Hepatocyte (in vitro differentiated cells): ENCODE results near the gene RPTOR. TPM values are rescaled to one million over a fixed set of nuclear protein-coding genes. Genes with fewer than 3 reads are reported as not detected.

Experiments used
- DNase-seq: peaks from one replicate; pipeline ENCODE4 v3.0.0-alpha.2; 2016; ENCODE audit warnings: low spot score
- H2AFZ ChIP-seq: fragments of 200-600 bp; sonication (generic); 2 replicates; pipeline ENCODE4 v1.6.0; 2016; ENCODE audit warnings: antibody characterized with exemption, mild to moderate bottlenecking
- H3K27ac ChIP-seq: fragments of 200-600 bp; sonication (generic); 2 replicates; pipeline ENCODE4 v1.5.1; 2016; ENCODE audit warnings: mild to moderate bottlenecking
- H3K27me3 ChIP-seq: fragments of 200-600 bp; sonication (generic); 2 replicates; pipeline ENCODE4 v1.6.1; 2016
- H3K36me3 ChIP-seq: fragments of 200-600 bp; sonication (generic); replicated peaks from 2 replicates; pipeline ENCODE4 v1.5.1; 2016; ENCODE audit warnings: low read depth; ENCODE audit not compliant: insufficient read depth
- H3K4me1 ChIP-seq: fragments of 200-600 bp; sonication (generic); 2 replicates; pipeline ENCODE4 v1.5.1; 2016; ENCODE audit warnings: mild to moderate bottlenecking, moderate library complexity; ENCODE audit not compliant: insufficient read depth
- H3K4me2 ChIP-seq: fragments of 200-600 bp; sonication (generic); 2 replicates; pipeline ENCODE4 v1.6.0; 2016
- H3K4me3 ChIP-seq: fragments of 200-600 bp; sonication (generic); 2 replicates; pipeline ENCODE4 v1.5.1; 2016; ENCODE audit warnings: mild to moderate bottlenecking
- H3K79me2 ChIP-seq: fragments of 200-600 bp; sonication (generic); 2 replicates; pipeline ENCODE4 v1.6.0; 2017; ENCODE audit warnings: mild to moderate bottlenecking
- H3K9me2 ChIP-seq: fragments of 200-600 bp; sonication (generic); replicated peaks from 2 replicates; pipeline ENCODE4 v1.6.0; 2017; ENCODE audit warnings: mild to moderate bottlenecking; ENCODE audit not compliant: insufficient read depth
- H3K9me3 ChIP-seq: fragments of 200-600 bp; sonication (generic); 2 replicates; pipeline ENCODE4 v1.5.1; 2016; ENCODE audit warnings: low read depth, mild to moderate bottlenecking
- H4K20me1 ChIP-seq: fragments of 200-600 bp; sonication (generic); 2 replicates; pipeline ENCODE4 v1.6.0; 2016; ENCODE audit warnings: mild to moderate bottlenecking; ENCODE audit not compliant: insufficient read depth, poor library complexity, severe bottlenecking
- CTCF ChIP-seq: fragments of 200-600 bp; sonication (generic); IDR thresholded peaks from 2 replicates; pipeline ENCODE4 v1.5.1; 2016; ENCODE audit warnings: antibody characterized with exemption, mild to moderate bottlenecking; ENCODE audit not compliant: poor library complexity
- EZH2 ChIP-seq: fragments of 200-600 bp; sonication (generic); IDR thresholded peaks from 2 replicates; pipeline ENCODE4 v1.6.1; 2016; ENCODE audit warnings: antibody characterized with exemption, mild to moderate bottlenecking, borderline replicate concordance
- EZH2phosphoT487 ChIP-seq: fragments of 200-600 bp; sonication (generic); IDR thresholded peaks from one replicate; pipeline ENCODE4 v1.6.1; 2018; ENCODE audit warnings: antibody characterized with exemption, mild to moderate bottlenecking, low read depth, moderate library complexity; ENCODE audit not compliant: unreplicated experiment, severe bottlenecking
- WGBS: methylation state at CpG from one replicate; pipeline ENCODE4 v1.1.6; 2016; ENCODE audit warnings: low lambda C conversion rate; ENCODE audit errors: missing lambda C conversion rate; 5-methylcytosine and 5-hydroxymethylcytosine counted together
- polyA plus RNA-seq: library from polyadenylated mRNA; unstranded; fragments of >200 nt; fragmentation: Nextera tagmentation; extraction: Ambion mirVana; gene quantifications from 2 replicates; pipeline ENCODE4 v1.2.1, GENCODE V29; 2016
- total RNA-seq: library from RNA; depleted of rRNA; stranded (reverse); fragments of >200 nt; gene quantifications from 2 replicates; pipeline ENCODE4 v1.2.3, GENCODE V29; 2014

Gene RPTOR
- total and polyA plus RNA-seq, 2 experiments from 2014 or later, result 14.1 to 20.6 TPM

DNA sequence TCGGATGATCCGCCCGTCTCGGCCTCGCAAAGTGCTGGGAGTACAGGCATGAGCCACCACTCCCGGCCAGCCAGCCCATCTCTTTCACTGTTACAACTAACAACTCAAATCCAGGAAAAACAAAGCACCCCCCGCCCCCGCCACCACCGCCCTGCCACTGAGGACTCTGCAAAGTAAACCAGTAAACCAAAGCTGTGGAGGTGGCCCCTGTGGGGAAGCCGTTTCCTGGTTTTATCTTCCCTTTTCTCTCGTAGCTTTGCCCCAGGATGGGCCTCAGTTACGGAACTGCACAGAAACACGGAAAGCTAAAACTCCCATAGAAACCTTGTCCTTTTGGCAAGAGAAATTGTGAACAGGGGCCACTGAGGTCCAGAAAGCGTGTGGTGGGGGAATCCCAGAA lies 464.5 kb downstream of the RPTOR start:
- no peak for TF ChIP-seq EZH2phosphoT487
- no peak for TF ChIP-seq CTCF
- no peak for TF ChIP-seq EZH2
- H3K27ac ChIP-seq, result no peak overlapping the region
- no peak overlapping the region for H3K4me3 ChIP-seq
- H3K27me3 ChIP-seq, result peaks cover 26% of the 10 kb centered on the region
- H3K9me2 ChIP-seq, result no peaks in the 10 kb centered on the region
- DNase-seq, result no peak
- 83% methylated on average over 14 of the region's 14 CpGs for WGBS
- no peaks in the 10 kb centered on the region for H3K79me2 ChIP-seq
- no peak overlapping the region for H2AFZ ChIP-seq
- peaks cover 6% of the 10 kb centered on the region for H3K4me1 ChIP-seq
- no peaks in the 10 kb centered on the region for H4K20me1 ChIP-seq
- H3K9me3 ChIP-seq, result no peaks in the 10 kb centered on the region
- H3K36me3 ChIP-seq, result no peaks in the 10 kb centered on the region
- no peak overlapping the region for H3K4me2 ChIP-seq

DNA sequence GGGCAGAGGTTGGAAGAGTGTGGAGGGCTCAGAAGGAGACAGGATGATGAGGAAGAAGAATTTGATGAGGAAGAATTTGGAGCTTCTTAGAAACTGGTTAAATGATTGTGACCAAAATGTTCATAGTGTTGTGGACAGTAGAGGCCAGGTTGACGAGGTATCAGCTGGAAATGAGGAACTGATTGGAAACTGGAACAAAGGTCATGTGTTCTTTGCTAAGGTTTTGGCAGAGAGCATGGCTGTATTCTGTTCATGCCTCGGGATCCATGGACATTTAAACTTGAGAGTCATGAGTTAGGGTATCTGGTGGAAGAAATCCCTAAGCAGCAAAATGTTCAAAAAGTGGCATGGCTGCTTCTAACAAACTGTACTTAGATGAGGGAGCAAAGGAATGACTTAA lies 466.3 kb downstream of the RPTOR start:
- Histone ChIP-seq H3K4me1 (no peaks in the 10 kb centered on the region), H4K20me1 (no peaks in the 10 kb centered on the region), H3K79me2 (no peaks in the 10 kb centered on the region), H3K9me2 (no peaks in the 10 kb centered on the region), H3K4me3 (no peak overlapping the region), H3K27me3 (peaks cover 14% of the 10 kb centered on the region), H2AFZ (no peak overlapping the region), H3K27ac (no peak overlapping the region), H3K36me3 (no peaks in the 10 kb centered on the region), H3K9me3 (no peaks in the 10 kb centered on the region), H3K4me2 (no peak overlapping the region)
- no peak for DNase-seq
- WGBS, result 78% methylated on average over 2 of the region's 2 CpGs
- TF ChIP-seq EZH2 (no peak), CTCF (no peak), EZH2phosphoT487 (no peak)

DNA sequence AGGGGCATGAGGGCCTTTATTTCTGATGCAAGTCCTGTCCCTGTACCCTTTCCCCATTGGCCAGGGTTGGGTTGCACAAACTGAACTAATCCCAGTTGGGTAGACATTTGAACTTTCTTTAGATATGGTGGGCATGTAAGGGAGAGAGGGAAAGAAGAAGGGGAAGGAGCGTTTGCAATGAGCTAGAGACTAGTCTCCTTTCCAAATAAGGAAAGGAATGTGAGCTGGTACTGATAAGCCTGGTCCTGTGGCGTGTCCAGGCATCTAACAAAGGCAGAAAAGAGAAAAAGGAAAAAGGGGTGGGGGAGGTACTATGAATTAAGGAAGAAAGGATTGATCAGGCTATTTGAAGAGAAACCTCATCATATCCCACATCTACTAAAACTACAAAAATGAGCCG lies 467.3 kb downstream of the RPTOR start:
- H4K20me1 ChIP-seq, result no peaks in the 10 kb centered on the region
- H3K79me2 ChIP-seq, result no peaks in the 10 kb centered on the region
- peak; percentile 4 for DNase-seq
- TF ChIP-seq EZH2phosphoT487, result no peak
- no peak for TF ChIP-seq CTCF
- no peak for TF ChIP-seq EZH2
- no peaks in the 10 kb centered on the region for H3K9me3 ChIP-seq
- no peak overlapping the region for H3K4me2 ChIP-seq
- no peaks in the 10 kb centered on the region for H3K4me1 ChIP-seq
- WGBS, result 38% methylated on average over 3 of the region's 3 CpGs
- peaks cover 6% of the 10 kb centered on the region for H3K27me3 ChIP-seq
- H3K9me2 ChIP-seq, result no peaks in the 10 kb centered on the region
- H3K36me3 ChIP-seq, result no peaks in the 10 kb centered on the region
- no peak overlapping the region for H3K4me3 ChIP-seq
- H3K27ac ChIP-seq, result peak overlapping the region; percentile 44
- no peak overlapping the region for H2AFZ ChIP-seq
